SK-N-SH treated with all-trans-retinoic acid at 6 μM for 48 hours (cell line): Measurements from ENCODE around the gene TMEM114.

Experiments used
- ATAC-seq: fragments of 200-7000 bp; cut with Tn5 transposase; 3 replicates; pipeline ENCODE4 v1.9.1; 2020; ENCODE audit warnings: mild to moderate bottlenecking, moderate library complexity
- ARNTL ChIP-seq: fragments of 450-650 bp; formaldehyde crosslinking; IDR thresholded peaks from 2 replicates; pipeline ENCODE4 v1.5.0; 2020; ENCODE audit warnings: low read depth, mild to moderate bottlenecking, moderate library complexity, borderline replicate concordance
- BACH2 ChIP-seq: fragments of 250-450 bp; sonication (Bioruptor Pico); IDR thresholded peaks from 2 replicates; pipeline ENCODE4 v1.9.0; 2021; ENCODE audit warnings: mild to moderate bottlenecking, borderline replicate concordance
- CREB5 ChIP-seq: fragments of 250-450 bp; sonication (Bioruptor Pico); IDR thresholded peaks from 2 replicates; pipeline ENCODE4 v1.5.1; 2020; ENCODE audit warnings: low read depth, mild to moderate bottlenecking, moderate library complexity
- ESRRG ChIP-seq: fragments of 250-450 bp; sonication (Bioruptor Pico); IDR thresholded peaks from 2 replicates; pipeline ENCODE4 v1.6.1; 2021; ENCODE audit warnings: mild to moderate bottlenecking
- GLIS3 ChIP-seq: fragments of 250-450 bp; sonication (Bioruptor Pico); IDR thresholded peaks from 2 replicates; pipeline ENCODE4 v1.5.0; 2020; ENCODE audit warnings: mild to moderate bottlenecking, moderate library complexity
- ISL1 ChIP-seq: fragments of 250-450 bp; sonication (Bioruptor Pico); IDR thresholded peaks from 2 replicates; pipeline ENCODE4 v2.1.2; 2022; ENCODE audit warnings: mild to moderate bottlenecking, moderate library complexity
- OSR1 ChIP-seq: fragments of 250-450 bp; sonication (Bioruptor Pico); IDR thresholded peaks from 2 replicates; pipeline ENCODE4 v1.8.0; 2022; ENCODE audit warnings: moderate library complexity, mild to moderate bottlenecking, inconsistent platforms
- PATZ1 ChIP-seq: fragments of 250-450 bp; sonication (Bioruptor Pico); IDR thresholded peaks from 2 replicates; pipeline ENCODE4 v1.8.0; 2020; ENCODE audit warnings: mild to moderate bottlenecking, moderate library complexity, borderline replicate concordance
- POU6F1 ChIP-seq: fragments of 250-450 bp; sonication (Bioruptor Pico); IDR thresholded peaks from 2 replicates; pipeline ENCODE4 v1.8.0; 2021; ENCODE audit warnings: low read depth, mild to moderate bottlenecking, moderate library complexity, borderline replicate concordance
- PPARA ChIP-seq: fragments of 250-450 bp; sonication (Bioruptor Pico); IDR thresholded peaks from 2 replicates; pipeline ENCODE4 v1.5.0; 2020; ENCODE audit warnings: mild to moderate bottlenecking, borderline replicate concordance
- SNAI2 ChIP-seq: fragments of 250-450 bp; sonication (Bioruptor Pico); IDR thresholded peaks from 2 replicates; pipeline ENCODE4 v1.5.0; 2020; ENCODE audit warnings: mild to moderate bottlenecking, moderate library complexity
- TCF4 ChIP-seq: fragments of 250-450 bp; sonication (Bioruptor Pico); IDR thresholded peaks from 2 replicates; pipeline ENCODE4 v1.8.0; 2021; ENCODE audit warnings: mild to moderate bottlenecking, moderate library complexity, borderline replicate concordance
- TSHZ2 ChIP-seq: fragments of 250-450 bp; sonication (Bioruptor Pico); IDR thresholded peaks from 2 replicates; pipeline ENCODE4 v1.5.0; 2020; ENCODE audit warnings: mild to moderate bottlenecking, moderate library complexity
- ZC3H10 ChIP-seq: fragments of 250-450 bp; sonication (Bioruptor Pico); IDR thresholded peaks from 2 replicates; pipeline ENCODE4 v1.5.1; 2021; ENCODE audit warnings: mild to moderate bottlenecking, moderate library complexity
- ZFP3 ChIP-seq: fragments of 250-450 bp; sonication (Bioruptor Pico); IDR thresholded peaks from 2 replicates; pipeline ENCODE4 v1.5.0; 2020; ENCODE audit warnings: mild to moderate bottlenecking, moderate library complexity
- ZNF565 ChIP-seq: fragments of 450-650 bp; formaldehyde crosslinking; conservative IDR thresholded peaks from 2 replicates; pipeline ENCODE4 v1.5.0; 2020; ENCODE audit warnings: low read depth, mild to moderate bottlenecking, moderate library complexity
- ZNF70 ChIP-seq: fragments of 450-650 bp; formaldehyde crosslinking; IDR thresholded peaks from 2 replicates; pipeline ENCODE4 v1.5.0; 2020; ENCODE audit warnings: mild to moderate bottlenecking, moderate library complexity
- ZNF8 ChIP-seq: fragments of 450-650 bp; formaldehyde crosslinking; IDR thresholded peaks from 2 replicates; pipeline ENCODE4 v1.5.0; 2020; ENCODE audit warnings: mild to moderate bottlenecking, moderate library complexity

The TMEM114 gene

GRCh38 chr16:8550728-8551387 lies 39.5 kb downstream of the TMEM114 start (continued):
- TF ChIP-seq TCF4 (CRISPR knock-in tag) (no peak), ISL1 (CRISPR knock-in tag) (no peak), CREB5 (CRISPR knock-in tag) (no peak)

DNA sequence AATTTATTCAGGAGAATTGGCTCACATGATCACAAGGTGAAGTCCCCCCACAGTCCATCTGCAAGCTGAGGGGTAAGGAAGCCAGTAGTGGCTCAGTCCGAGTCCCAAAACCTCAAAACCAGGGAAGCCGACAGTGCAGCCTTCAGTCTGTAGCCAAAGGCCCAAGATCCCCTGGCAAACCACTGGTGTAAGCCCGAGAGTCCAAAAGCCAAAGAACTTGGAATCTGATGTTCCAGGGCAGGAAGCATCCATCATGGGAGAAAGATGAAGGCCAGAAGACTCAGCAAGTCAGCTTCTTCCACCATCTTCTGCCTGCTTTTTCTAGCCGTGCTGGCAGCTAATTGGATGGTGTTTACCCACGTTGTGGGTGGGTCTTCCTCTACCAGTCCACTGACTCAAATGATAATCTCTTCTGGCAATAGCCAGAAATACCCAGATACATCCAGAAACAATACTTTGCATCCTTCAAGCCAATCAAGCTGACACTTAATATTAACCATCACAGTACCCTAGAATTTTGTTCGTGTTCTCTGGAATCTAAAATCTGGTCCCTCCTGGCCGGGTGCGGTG lies 40.4 kb downstream of the TMEM114 start:
- TF ChIP-seq ESRRG (CRISPR knock-in tag): no peak
- no peak for TF ChIP-seq ISL1 (CRISPR knock-in tag)
- no peak for TF ChIP-seq PPARA (CRISPR knock-in tag)
- no peak for TF ChIP-seq TSHZ2 (CRISPR knock-in tag)
- no peak for TF ChIP-seq GLIS3 (CRISPR knock-in tag)
- no peak for TF ChIP-seq ZNF70 (CRISPR knock-in tag)
- no peak for TF ChIP-seq ZC3H10 (CRISPR knock-in tag)
- no peak for TF ChIP-seq ZNF8
- no peak for TF ChIP-seq ARNTL
- TF ChIP-seq ZFP3 (CRISPR knock-in tag): no peak
- no peak for TF ChIP-seq TCF4 (CRISPR knock-in tag)
- no peak for TF ChIP-seq CREB5 (CRISPR knock-in tag)
- no peak for TF ChIP-seq OSR1 (CRISPR knock-in tag)
- no peak for TF ChIP-seq BACH2 (CRISPR knock-in tag)
- no peak for TF ChIP-seq POU6F1 (CRISPR knock-in tag)
- TF ChIP-seq SNAI2 (CRISPR knock-in tag): no peak
- TF ChIP-seq PATZ1 (CRISPR knock-in tag): no peak
- no peak for ATAC-seq

GRCh38 chr16:8548166-8548565 lies 42.1 kb downstream of the TMEM114 start:
- no peak for ATAC-seq
- TF ChIP-seq CREB5 (CRISPR knock-in tag): no peak
- no peak for TF ChIP-seq ZNF565 (CRISPR knock-in tag)
- no peak for TF ChIP-seq ZFP3 (CRISPR knock-in tag)
- TF ChIP-seq ZNF70 (CRISPR knock-in tag): no peak
- no peak for TF ChIP-seq SNAI2 (CRISPR knock-in tag)
- no peak for TF ChIP-seq ZNF8
- TF ChIP-seq ARNTL: no peak
